HG03342 (cell line): ENCODE results near the gene PTMA.

Source experiments
- ATAC-seq: cut with Tn5 transposase; IDR thresholded peaks from one replicate; pipeline ENCODE4 v1.9.1; 2021; ENCODE audit warnings: mild to moderate bottlenecking, moderate library complexity; ENCODE audit not compliant: unreplicated experiment

The PTMA gene

GRCh38 chr2:231674587-231675338 is 33.6 kb upstream of the PTMA start:
- ATAC-seq, result peak; percentile 32

- no peak for ATAC-seq
These were observed 32.1 kb upstream of the PTMA start for GRCh38 chr2:231676243-231676642.

GRCh38 chr2:231677632-231678104 is 30.7 kb upstream of the PTMA start:
- ATAC-seq, result no peak

- no peak for ATAC-seq
These were observed 28.4 kb upstream of the PTMA start for GRCh38 chr2:231679908-231680284.

GRCh38 chr2:231680285-231680991 is 27.9 kb upstream of the PTMA start:
- peak; percentile 14 for ATAC-seq

- ATAC-seq, result peak; percentile 67
These were observed 27.1 kb upstream of the PTMA start for GRCh38 chr2:231680992-231681852.

GRCh38 chr2:231682603-231683291 is 25.6 kb upstream of the PTMA start:
- no peak for ATAC-seq

- no peak for ATAC-seq
These were observed 24.8 kb upstream of the PTMA start for GRCh38 chr2:231683292-231684235.

- no peak for ATAC-seq
These were observed 23.8 kb upstream of the PTMA start for GRCh38 chr2:231684314-231685223.

GRCh38 chr2:231685349-231686191 is 22.8 kb upstream of the PTMA start:
- no peak for ATAC-seq

- ATAC-seq, result no peak
These were observed 21.9 kb upstream of the PTMA start for GRCh38 chr2:231686192-231687100.

GRCh38 chr2:231687133-231687852 is 21.0 kb upstream of the PTMA start:
- peak; percentile 71 for ATAC-seq

GRCh38 chr2:231687961-231688360 is 20.4 kb upstream of the PTMA start:
- ATAC-seq, result no peak

- no peak for ATAC-seq
These were observed 19.6 kb upstream of the PTMA start for GRCh38 chr2:231688719-231689118.

- ATAC-seq, result no peak
These were observed 19.0 kb upstream of the PTMA start for GRCh38 chr2:231689124-231689893.
